GM19467 (cell line): ENCODE data around the gene CAMTA1.

Source experiments
- ATAC-seq: cut with Tn5 transposase; IDR thresholded peaks from one replicate; pipeline ENCODE4 v1.9.1; 2021; ENCODE audit warnings: mild to moderate bottlenecking, moderate library complexity; ENCODE audit not compliant: unreplicated experiment

The CAMTA1 gene

GRCh38 chr1:7533006-7533405, 747.8 kb downstream of the CAMTA1 start:
- ATAC-seq, result no peak

GRCh38 chr1:7534061-7534825, 749.0 kb downstream of the CAMTA1 start:
- ATAC-seq, result no peak

GRCh38 chr1:7535016-7535415, 749.8 kb downstream of the CAMTA1 start:
- ATAC-seq, result no peak

GRCh38 chr1:7535934-7536878, 751.0 kb downstream of the CAMTA1 start:
- ATAC-seq, result no peak

- no peak for ATAC-seq
Observed at GRCh38 chr1:7536891-7537591, 751.8 kb downstream of the CAMTA1 start.

GRCh38 chr1:7538033-7538432, 752.8 kb downstream of the CAMTA1 start:
- ATAC-seq, result no peak

GRCh38 chr1:7538849-7539768, 753.9 kb downstream of the CAMTA1 start:
- ATAC-seq, result no peak

GRCh38 chr1:7539769-7540175, 754.5 kb downstream of the CAMTA1 start:
- ATAC-seq, result no peak

- ATAC-seq, result no peak
Observed at GRCh38 chr1:7540816-7541215, 755.6 kb downstream of the CAMTA1 start.

GRCh38 chr1:7541629-7542028, 756.4 kb downstream of the CAMTA1 start:
- no peak for ATAC-seq

- no peak for ATAC-seq
Observed at GRCh38 chr1:7543718-7544090, 758.5 kb downstream of the CAMTA1 start.

- ATAC-seq, result no peak
Observed at GRCh38 chr1:7549277-7550161, 764.3 kb downstream of the CAMTA1 start.

- ATAC-seq, result no peak
Observed at GRCh38 chr1:7550261-7550865, 765.1 kb downstream of the CAMTA1 start.

- no peak for ATAC-seq
Observed at GRCh38 chr1:7550981-7551380, 765.7 kb downstream of the CAMTA1 start.

GRCh38 chr1:7551442-7551841, 766.2 kb downstream of the CAMTA1 start:
- ATAC-seq, result no peak

- no peak for ATAC-seq
Observed at GRCh38 chr1:7552402-7552801, 767.1 kb downstream of the CAMTA1 start.

GRCh38 chr1:7553042-7553690, 767.9 kb downstream of the CAMTA1 start:
- no peak for ATAC-seq
